ENCODE data around the gene TOX2.

The TOX2 gene

DNA sequence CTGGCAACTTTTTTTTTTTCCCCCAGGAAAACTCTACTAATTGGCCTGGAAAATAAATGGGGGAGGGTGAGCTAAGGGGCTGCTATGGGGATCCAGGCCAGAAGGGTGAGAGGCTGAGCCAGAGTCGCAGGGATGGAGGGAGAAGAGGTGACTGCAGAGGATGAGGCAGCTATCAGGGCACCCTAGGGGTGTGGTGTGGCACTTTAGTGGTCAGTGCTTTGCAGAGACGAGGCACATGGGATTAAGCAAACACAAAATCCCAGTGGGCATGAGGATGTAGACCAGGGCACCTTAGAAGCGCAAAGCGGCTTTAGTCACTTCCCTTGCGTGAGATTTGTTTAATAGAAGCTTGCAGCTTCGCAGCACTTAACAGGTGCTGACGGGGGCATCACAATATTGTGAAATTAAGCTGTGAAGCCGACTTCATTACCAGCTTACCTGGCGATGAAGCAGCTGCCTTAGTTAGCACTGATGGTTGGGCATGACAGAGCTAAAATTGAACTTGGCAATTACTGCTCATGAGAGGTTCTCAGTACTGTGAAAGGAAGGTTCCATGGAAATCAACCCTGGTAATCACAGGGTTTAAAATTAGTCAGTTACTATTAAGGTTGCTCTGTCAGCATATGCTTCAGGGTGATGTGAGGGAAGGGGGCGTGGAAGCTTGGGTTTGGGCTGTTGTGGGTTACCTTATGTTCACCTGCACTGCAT is 26.0 kb downstream of the TOX2 start:
- no peak for DNase-seq (ENCODE audit: low read depth, low spot score)

DNA sequence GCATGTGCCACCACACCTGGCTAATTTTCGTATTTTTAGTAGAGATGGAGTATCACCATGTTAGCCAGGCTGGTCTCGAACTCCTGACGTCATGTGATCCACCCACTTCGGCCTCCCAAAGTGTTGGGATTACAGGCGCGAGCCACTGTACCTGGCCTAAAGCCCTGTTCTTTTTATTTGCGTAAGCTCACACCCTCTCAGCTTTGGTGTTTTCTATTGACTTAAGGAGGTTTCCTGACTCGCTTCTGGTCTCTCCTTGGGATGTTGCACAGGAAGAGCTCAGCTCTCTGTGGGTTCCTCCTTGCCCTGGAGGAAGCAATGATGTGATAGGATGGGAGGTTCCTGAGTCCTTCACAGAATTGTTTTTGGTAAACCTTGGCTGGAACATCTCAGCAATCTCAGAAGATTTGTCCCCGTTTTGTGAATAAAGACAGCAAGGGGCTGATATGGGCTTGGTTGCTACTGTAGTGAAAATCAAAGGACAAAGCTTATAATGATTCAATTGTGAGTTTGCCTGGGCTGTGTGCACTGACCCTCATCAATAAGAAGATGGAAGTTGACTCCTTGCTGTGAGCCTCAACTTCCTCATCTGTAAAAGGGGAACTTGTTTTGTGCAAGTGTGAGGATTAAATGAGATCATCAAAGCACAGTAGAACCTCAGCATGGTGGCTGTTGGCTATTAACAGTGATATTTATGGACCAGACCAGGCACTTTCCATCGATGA is 27.0 kb downstream of the TOX2 start:
- no peak for DNase-seq (ENCODE audit: low read depth, low spot score)

DNA sequence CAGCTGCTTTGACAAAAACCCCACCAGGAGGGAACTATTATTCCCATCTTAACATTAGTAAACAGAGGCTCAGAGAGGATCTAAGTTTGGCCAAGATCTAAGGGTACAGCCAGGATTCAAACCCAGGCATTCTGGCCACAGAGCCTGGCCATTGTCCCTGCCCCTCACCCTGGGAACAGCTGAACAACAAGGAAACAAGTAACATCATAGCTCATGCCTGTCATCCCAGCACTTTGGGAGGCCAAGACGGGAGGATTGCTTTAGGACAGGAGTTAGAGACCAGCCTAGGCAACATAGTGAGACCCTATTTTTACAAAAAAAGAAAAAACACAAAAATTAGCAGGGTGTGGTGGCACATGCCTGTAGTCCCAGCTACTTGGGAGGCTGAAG is 27.5 kb downstream of the TOX2 start:
- DNase-seq (ENCODE audit: low read depth, low spot score), result no peak

DNA sequence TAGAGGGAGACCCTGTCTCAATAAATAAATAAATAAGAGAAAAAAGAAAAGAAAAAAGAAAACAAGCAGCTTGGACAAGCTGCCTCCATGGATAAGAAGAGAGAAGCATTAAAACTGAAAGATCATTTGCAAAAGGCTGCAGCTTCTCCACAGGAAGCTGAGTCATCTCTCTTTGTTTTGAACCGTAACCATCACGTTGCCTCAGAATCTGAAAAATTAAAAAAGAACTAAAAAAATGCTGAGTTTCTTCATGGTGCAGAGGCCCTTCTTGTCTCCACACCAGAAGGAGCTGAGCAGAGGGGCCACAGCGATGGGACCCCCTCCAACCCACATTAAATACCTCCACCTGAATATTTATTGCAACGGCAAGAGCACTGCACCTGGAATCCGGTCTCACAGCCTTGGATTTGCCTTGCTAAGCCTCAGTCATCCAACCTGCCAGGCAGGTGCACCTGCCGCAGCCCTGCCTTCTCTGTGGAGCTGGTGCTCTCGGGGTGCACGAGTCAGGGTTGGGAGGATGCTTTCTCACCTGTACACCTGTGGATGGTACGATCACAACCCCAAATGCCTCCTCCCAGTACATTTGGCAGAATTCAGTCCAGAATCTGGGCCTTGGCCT is 28.1 kb downstream of the TOX2 start:
- DNase-seq (ENCODE audit: low read depth, low spot score), result peak; percentile 46

DNA sequence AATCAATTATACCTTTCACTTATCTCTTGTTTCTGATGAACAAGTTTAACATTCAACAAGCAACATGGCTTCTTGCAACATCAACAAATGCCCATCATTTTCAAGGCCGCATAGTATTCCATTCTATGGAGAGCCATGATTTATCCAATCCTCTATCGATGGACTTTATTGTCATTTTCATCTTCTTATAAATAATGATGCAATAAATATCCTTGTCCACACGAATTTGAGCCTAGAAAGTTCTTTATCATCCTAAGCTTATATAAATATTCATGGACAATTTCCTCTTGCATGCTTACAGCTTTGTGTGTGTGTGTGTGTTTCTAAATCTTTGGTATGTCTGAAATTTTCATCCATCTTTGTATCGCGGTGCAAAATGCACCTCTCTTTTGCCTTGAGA is 29.1 kb downstream of the TOX2 start:
- DNase-seq (ENCODE audit: low read depth, low spot score), result no peak

- no peak for DNase-seq (ENCODE audit: low read depth, low spot score)
These were observed 30.1 kb downstream of the TOX2 start for GRCh38 chr20:43944653-43945235.

- DNase-seq (ENCODE audit: low read depth, low spot score), result no peak
These were observed 30.9 kb downstream of the TOX2 start for GRCh38 chr20:43945391-43946205.

DNA sequence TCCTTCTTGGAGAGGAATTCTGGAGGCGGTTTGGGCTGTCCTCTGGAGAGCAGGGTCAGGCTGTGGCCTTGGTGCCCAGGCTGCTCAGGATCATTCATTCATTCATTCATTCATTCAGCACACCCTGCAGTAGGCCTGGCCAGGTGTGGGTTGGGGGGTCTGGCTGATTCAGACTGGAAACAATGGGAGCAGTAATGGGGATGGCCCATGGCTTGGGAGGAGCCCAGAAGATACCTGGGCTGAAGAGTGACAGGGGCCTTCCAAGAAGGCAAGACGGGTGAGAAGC is 31.5 kb downstream of the TOX2 start:
- no peak for DNase-seq (ENCODE audit: low read depth, low spot score)

- no peak for DNase-seq (ENCODE audit: low read depth, low spot score)
These were observed 32.1 kb downstream of the TOX2 start for GRCh38 chr20:43946659-43947315.

DNA sequence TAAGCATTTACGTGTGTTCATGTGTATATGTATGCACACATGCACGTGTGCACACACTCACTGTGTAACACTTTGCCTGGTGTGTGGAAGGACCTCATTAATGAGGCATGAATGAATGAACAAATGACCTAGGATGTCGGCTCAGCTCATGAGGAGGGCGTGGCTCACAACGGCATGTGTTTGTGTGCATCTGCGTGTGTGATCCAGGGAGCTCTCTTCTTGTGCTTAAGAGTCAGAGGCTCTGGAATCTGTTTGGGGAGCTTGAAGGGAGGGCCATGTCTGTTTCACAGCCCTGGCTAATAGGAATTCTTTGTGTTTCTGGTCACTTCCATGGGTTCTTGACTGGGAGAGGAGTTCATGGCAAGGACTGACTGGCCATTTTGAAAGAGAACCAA is 32.7 kb downstream of the TOX2 start:
- no peak for DNase-seq (ENCODE audit: low read depth, low spot score)

DNA sequence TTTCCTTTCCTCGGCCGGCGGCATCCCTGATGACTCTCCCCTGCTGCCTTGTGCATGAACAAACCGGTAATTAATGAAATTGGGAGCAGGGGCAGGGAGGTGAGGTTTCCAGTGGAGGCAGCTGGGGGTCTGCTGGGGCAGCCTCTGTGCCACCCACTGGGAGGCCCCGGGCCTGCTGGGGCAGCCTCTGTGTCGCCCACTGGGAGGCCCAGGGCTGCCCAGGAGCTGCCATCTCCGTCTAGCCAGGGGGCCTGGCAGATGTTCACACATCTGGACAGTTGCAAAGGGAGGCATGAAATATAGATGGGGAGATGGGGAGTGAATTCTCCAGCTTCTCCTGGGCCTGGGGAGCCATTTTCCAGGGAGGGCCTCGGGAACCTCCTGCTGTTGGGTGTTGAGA is 33.8 kb downstream of the TOX2 start:
- no peak for DNase-seq (ENCODE audit: low read depth, low spot score)

GRCh38 chr20:43949248-43949647 is 34.6 kb downstream of the TOX2 start:
- DNase-seq (ENCODE audit: low read depth, low spot score), result no peak

DNA sequence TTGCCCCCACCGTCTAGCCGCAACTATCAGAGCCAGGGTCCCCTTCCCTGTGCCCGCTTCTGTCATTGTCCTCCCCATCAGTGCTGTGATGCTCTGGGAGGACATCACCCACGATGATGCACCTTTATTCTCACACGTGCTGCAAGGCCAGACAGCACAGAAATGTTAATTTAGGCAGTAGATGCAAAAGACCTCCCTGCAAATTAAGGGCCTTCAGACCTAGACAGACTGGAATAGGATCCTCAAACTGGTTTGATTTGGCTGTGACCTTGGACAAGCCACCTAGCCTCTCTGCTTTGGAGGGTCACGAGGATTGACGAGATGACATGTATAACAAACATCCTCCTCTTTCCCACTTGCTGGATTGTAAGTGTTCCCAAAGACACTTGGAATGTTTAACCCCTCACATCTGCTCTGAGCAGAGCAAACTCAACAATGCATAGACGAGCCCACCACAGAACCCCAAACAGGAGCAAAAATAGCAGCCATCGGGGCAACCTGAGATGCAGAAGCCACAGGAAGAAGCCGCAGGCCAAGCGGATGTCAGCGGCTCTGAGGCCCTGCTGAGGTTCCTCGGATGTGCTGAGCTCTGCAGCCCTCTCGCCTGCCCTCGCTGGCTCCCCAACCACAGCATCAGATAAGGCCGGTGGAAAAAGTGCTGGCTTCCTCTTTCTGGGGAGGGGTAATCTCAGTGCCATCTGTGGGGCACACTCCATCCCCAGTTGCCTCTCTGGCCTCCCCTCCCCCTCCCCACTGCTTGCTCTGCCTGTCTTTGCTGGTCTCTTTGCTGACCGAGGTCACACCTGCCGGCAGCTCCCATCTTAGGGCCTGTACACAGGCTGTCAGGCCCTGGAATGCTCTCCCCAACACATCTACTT is 35.3 kb downstream of the TOX2 start:
- DNase-seq (ENCODE audit: low read depth, low spot score), result no peak

- no peak for DNase-seq (ENCODE audit: low read depth, low spot score)
These were observed 39.4 kb downstream of the TOX2 start for GRCh38 chr20:43953919-43954592.

DNA sequence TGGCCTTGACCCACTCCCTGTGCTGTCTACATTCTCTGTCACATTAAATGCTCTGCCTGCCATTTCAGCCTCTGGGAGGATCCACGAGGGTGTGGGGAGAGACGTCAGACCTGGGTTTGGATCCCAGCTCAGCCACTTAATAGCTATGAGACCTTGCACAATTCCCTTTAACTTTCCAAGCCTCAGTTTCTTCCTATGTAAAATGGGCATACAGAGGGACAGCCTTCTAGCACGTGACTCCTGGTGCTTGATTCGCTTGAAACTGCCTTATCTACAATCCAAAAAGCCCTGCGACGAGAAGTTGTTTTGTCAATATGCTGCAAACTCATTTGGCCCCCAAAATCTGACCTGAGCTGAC is 40.0 kb downstream of the TOX2 start:
- DNase-seq (ENCODE audit: low read depth, low spot score), result no peak

DNA sequence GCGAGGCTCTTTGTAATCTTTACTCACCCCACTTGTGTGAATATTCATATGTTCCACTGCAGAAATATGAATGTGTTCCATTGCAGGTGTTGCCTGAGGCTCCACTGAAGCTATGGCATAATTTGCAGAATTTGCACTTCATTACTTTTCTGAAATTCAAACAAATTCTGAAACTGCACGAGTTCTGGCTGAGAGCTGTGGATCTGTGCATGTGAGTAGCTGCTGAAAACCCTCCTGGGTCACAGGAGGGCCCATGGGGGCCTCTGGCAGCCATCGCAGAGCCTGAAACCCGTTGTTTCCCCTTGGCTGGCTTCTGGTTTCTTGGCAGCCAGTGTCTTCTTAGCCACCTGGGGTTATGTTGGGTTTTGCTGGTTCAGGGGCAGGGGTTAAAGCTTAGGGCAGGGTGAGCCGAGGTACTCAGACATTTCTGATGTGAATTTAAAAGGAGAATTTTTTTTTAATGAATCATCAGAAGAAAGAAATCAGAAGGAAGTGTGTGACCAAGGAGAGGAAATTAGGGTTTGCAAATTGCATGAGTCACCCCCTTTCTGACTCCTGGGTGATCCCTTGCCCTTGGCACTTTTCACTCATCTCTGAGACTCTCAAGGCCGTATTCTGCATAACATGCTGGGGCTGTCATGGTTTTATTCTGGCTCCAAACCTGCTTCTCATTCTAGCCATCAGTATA is 40.6 kb downstream of the TOX2 start:
- no peak for DNase-seq (ENCODE audit: low read depth, low spot score)

DNA sequence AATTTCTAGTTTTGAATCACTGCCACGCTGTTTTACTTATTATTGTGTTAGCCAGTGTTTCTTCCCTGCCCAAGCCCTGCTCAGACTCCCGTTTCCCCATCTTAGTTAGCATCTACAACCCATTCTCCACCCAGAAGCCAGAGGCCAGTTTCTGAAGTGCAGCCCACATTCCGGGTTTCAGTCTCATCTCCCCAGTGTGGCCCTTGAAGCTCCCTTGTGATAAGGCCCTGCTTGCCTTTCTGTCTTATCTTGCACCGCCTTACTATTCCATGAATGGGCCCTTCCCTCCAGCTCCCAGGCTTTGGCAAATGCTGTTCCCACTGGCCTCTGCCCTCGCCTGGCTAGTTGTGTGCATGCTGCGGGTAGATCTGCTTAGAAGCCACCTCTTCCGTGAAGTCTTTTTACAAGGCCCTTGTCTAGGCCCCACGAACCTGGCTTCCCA is 41.1 kb downstream of the TOX2 start:
- no peak for DNase-seq (ENCODE audit: low read depth, low spot score)

DNA sequence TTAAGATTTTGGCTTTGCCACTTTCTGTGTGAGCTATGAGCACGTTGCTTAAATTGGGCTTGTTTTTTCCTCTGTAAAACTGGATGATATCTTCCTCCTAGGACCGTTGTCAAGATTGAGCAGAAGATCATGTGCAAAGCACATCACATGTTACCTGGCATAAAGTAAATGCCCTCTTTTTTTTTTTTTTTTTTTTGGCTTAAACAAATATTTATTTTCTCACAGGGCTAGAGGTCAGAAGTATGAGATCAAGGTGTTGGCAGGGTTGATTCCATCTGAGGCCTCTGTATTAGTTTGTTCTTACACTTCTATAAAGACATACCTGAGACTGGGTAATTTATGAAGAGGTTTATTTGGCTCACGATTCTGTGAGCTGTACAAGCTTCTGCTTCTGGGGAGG is 42.7 kb downstream of the TOX2 start:
- no peak for DNase-seq (ENCODE audit: low read depth, low spot score)

DNA sequence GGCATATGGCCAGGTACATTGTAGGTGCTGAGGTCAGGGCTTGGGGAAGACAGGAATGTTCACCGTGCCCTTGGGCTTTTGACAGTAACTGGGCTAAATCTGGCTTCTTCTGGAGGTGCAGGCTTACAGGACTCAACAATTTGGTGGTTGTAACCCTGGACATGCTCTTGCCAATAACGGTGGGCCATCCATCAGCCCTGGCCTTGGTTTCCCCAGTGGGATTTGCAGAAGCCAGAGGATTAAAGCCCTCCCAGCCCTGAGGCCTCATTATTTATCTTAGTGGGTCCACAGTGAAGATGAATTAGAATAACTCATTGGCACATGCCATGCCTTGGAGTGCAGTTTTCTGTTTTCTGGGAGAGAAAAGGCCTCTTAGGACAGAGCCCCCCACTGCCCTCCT is 44.0 kb downstream of the TOX2 start:
- no peak for DNase-seq (ENCODE audit: low read depth, low spot score)

Measured in smooth muscle cell of the brain vasculature (primary cell).